Raji (cell line): Measurements from ENCODE around the gene IGF2R.

Source experiments
- POLR2A ChIP-seq: IDR thresholded peaks from 2 replicates; pipeline ENCODE4 v1.6.1; 2011; ENCODE audit warnings: low read depth, low read length, control low read depth; ENCODE audit not compliant: insufficient read depth

Gene IGF2R

DNA sequence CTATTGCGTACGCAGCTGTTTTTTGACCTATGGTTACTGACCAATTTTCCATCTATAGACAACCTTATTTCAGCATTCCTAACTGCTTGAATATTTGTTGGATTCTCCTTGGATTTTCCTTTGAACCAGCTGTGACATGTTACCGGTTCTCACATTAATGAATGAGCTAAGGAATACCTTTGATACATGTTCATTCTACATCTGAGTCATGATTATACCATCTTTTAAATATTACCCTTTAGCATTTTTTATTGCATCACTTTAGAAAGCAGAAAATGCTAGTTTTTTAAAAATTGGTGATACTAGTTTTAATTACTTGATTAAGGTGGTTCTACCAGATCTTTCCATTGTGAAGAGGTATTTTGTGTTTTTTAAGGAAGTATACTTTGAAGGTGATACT lies 1.9 kb upstream of the IGF2R start:
- TF ChIP-seq POLR2A = no peak

DNA sequence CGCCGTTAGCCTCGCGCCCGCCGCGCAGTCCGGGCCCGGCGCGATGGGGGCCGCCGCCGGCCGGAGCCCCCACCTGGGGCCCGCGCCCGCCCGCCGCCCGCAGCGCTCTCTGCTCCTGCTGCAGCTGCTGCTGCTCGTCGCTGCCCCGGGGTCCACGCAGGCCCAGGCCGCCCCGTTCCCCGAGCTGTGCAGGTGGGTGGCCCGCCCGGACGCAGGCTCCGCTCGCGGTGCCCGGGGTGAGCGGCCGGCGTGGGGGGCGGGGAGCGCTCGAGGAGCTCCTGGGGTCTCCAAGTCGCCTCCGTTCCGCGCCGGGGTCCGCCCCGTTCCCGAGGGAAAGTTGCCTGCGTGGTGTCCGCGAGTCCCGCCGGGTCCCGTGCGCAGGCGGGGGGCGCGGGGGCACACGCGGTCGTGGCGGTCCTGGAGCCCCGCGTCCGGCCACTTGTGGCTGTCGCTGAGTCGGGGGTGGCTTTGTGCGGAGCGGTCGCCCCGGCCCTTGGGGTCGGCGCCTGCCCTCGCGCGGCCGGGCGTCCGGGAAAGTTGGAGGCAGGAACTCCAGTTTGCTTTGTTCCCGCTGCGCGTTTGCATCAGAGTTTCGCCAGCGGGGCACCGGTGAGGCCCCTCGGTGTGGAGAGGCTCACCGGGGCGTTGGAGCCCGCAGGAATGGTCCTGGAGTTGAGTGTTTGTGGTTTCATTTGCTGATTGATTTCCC lies 476 bp downstream of the IGF2R start:
- no peak for TF ChIP-seq POLR2A

DNA sequence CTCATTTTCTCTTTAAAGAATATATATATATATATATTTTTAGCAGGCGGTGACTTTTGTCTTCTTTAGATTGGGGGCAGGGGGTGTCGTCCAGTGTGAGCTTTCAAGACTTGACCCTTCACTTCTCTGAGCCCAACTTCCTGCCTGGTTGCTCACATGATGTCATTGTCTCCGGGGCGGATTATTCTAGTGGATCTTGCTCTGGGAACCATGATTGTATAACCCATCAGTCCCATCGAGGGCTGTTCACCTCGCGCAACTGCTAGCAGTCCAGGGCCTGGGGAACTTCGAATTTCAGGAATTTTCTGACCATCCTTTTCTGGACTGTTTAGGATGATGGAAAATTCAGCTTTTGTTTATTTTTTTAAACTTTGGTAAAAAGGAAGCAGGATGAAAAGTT lies 1.0 kb downstream of the IGF2R start:
- TF ChIP-seq POLR2A = no peak

DNA sequence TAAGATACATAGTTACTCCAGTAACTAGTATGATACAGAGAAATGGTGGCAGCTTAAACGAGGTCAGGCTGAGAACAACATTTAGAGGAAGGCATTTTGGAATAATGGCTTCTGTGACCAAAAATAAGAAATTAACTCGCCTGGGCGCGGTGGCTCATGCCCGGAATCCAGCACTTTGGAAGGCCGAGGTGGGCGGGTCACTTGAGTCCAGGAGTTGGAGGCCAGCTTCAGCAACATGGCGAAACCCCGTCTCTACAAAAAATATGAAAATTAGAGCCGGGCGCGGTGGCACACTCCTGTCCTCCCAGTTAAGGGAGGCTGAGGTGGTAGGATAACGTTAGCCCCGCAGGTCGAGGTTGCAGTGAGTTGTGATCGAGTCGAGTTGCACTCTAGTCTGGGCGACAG lies 1.8 kb downstream of the IGF2R start:
- no peak for TF ChIP-seq POLR2A

DNA sequence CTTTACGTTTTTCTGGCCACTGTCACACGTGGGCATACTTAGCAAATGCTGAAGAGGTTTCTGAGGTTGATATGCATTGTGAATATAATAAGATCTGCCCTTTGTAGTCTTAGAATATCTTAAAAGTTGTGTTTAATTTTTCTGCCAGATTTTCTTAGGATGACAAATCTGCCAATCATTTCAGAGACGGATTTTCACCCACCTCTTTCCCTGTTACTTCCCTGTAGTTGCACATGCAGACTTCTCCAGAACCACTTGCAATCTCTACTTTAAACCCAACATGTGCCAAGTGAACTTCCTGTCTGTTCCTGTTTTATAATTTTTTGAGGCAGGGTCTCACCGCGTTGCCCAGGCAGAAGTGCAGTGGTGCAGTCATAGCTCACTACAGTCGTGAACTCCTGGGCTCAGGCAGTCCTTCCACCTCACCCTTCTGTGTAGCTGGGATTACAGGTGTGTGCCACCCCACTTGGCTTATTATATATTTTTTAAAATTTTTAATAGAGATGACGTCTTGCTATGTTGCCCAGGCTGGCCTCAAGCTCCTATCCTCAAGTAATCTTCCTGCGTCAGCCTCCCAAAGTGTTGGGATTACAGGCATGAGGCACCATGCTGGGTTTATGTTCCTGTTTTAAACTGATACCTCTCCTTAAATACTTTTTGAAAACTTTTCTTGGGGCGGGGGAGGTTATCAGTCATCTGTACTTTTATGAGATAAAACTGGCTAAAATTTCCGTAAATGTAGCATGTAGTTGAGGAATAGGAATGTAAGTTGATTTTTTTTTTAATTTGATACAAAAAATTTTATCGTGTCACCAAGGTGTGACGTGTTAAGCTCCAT lies 2.7 kb downstream of the IGF2R start:
- TF ChIP-seq POLR2A = no peak

DNA sequence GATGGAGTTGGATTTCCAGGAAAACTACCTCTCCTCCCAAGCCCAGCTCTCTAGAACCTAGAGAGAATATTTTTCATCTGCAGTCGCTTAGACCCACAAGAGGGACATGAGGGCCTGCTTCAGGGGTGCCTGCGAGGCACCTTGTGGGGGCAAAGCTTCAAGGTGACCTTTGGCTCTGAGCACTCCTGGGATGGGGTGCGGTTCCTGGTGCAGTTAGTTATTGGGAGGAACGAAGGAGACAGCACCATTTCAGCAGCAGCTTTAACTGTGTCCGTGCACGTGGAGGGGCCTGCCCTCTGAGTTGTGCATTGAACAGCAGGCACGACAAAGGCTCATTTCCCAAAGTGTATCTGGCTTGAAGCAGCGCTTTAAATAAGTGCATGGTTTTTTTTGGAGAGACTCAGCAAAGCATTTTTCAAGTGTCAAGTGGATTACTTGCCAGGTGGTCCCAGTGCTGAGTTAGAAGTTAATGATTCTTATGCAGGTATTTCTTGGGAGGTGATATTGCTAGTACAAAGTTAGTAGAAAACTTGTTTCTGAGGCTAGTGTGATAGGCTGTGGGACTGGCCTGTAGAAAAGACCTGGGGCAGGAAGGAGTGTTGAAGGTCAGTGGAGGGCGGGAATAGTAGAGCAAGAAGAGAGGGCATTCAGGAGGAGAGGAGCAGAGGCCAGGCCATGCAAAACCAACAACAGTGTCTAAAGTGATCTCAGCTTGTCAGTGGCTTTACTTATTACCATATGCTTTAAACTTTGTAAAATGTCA lies 3.8 kb downstream of the IGF2R start:
- TF ChIP-seq POLR2A = no peak

DNA sequence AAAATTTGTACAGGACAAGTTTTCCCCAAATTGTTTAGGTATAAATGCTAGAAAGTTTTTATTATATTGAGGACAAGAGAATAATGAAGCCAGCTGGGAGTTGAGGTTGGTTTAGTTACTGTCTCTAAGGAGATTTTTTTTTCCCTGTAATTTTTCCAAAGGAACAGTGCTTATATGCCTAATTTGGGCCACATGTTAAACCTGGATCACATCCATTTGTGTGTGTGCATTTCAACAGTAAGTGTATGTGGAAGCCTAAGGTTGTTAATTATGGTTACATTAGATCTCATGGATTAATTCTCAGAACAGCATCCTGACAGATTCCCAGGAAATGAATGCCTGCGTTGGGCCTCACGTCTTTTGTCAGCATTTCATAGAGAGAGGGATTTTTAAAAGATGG lies 4.5 kb downstream of the IGF2R start:
- no peak for TF ChIP-seq POLR2A

DNA sequence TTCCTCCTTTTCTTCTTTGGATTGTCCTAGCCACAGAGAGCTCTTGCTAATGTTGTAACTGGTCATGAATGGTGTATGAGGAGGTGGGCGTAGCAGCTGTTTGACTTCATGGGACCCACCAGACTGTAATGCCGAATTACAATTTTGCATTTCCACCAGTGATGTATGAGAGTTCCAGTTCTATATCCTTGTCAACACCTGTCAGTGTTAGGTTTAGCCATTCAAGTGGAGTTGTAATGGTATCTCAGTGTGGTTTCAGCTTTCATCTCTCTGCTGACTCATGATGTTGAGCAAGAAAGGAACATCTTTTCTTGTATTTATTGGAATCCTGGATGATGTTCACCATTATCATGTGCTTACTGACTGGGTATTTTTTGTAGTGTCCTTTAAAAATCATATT lies 5.1 kb downstream of the IGF2R start:
- TF ChIP-seq POLR2A = no peak

DNA sequence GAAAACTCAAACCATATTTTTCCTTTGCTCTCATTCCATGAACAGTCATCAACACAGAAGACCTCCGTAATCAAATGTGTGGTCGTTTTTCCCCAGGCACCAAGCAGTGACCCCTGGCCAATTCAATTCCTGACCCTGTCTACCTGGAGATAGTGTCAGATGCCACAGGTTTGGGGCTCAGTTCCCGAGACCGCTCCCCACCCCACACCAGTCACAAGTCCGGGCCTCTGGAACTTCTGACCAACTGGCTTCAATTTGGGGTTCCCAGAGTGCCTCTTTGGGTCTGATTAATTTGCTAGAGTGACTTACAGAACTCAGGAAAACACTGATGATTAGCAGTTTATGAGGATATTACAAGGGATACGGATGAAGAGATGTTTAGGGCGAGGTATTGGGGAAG lies 6.0 kb downstream of the IGF2R start:
- no peak for TF ChIP-seq POLR2A

DNA sequence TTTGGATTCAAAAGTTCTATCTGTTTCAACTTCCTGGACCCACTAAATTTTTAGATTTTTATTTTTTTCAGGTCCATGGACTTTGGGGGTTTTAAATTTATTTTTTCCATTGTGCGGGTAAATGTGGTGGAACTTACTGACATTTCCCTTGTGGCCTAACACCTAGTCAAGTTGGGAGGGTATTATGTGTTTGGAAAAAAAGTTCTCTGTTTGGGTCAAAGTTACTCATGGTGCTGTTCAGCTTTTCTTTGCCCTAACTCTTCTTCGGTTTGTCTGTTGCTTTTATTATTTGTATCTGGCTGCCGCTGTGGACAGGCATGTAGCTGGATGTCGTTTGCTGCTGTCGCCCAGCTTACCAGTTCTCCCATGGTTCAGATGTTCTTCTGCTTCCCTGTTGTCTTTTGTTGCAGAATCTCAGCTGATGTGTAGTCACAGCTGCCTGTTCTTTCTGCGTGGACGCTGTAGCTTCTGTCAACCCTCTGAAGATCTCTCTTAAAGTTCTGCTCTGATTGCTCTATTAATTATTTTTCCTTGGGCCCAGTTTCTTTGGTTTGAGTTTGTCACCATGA lies 7.9 kb downstream of the IGF2R start:
- no peak for TF ChIP-seq POLR2A

DNA sequence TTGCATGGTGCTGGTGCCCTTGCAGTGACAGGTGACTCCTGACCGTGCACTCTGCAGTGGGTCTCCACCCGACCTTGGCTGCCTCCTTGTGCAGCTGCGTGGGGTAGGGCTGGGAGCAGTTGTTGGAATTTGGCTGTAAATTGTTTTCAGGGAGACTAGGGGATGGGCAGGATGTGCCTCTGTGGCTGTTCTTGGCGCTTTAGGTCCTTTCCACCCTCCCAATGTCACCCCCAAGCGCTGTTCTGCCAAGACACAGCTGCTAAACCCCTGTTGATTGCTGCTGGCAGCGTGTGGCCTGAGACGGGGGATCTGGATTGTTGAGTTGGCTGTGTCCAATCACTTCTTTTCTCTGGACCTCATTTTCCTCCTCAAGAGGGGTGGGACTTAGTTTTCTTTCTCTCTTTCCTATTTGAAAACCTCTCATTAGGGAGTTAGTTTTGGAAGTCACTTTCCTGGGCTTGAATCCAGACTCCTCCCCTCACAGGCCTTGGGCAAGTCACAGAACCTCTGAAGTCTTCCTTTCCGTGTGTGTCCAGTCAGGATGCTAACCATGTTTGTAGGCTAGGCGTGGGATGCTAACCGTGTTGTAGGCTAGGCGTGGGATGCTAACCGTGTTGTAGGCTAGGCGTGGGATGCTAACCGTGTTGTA lies 8.5 kb downstream of the IGF2R start:
- no peak for TF ChIP-seq POLR2A

DNA sequence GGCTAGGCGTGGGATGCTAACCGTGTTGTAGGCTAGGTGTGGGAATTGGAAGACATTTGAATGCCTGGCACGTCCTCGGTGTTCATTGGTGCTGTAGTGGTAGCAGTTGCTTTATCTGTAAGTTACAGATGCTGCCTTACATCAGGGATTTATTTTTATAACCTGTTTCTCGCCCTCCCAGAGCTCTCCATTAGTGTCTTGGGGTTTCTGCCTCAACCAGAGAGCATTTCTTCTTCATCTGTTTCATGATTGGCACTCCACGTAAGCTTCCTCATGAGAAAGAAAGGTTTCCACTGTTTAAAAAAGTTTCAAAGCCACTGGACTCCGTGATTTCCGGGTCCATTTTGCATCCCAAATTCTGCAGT lies 9.0 kb downstream of the IGF2R start:
- no peak for TF ChIP-seq POLR2A

DNA sequence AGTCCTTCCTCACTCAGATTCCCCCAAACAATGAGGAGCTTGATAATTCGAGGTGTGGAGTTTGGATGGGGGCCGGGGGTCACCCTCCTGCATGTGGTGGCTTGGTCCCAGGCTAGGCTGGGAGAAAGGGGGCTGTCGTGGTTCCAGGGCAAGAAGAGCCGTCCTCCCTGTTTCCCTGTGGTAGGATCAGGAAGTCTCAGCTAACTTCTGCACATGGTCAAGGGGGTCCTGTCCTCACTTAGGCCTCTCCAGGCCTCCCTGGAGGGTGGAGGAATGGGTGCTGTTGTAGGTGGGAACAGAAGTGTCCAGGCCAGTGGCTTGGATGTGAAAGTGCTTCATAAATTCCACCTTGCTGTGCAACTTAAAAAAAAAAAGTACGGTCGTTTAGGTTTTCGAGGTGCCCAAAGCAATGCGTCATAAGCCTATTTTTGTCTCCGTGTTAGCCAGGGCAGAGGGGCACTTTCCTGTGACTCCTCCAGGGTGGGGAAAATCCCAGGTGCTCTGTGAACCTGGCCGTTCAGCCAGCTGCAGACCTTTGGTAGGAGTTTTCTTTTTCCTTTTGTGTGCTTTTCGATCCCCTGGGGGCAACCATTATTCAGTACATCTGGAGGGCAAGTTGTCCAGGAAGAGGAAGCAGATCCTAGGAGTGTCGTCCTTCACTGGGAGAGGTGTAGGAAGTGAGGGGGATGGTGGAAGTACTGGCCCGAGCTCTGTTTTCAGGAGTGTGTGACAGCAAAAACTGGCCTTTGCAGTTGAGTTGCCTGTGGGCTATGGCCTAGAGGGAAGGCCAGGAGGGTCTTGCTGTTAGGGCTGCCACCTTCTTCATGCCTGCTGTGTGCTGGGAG lies 9.6 kb downstream of the IGF2R start:
- TF ChIP-seq POLR2A = no peak
